ENCODE data around the gene KIF6.

GRCh38 chr6:39296745-39297640 is 428.2 kb downstream of the KIF6 start:
- TF ChIP-seq, protein P1, sequence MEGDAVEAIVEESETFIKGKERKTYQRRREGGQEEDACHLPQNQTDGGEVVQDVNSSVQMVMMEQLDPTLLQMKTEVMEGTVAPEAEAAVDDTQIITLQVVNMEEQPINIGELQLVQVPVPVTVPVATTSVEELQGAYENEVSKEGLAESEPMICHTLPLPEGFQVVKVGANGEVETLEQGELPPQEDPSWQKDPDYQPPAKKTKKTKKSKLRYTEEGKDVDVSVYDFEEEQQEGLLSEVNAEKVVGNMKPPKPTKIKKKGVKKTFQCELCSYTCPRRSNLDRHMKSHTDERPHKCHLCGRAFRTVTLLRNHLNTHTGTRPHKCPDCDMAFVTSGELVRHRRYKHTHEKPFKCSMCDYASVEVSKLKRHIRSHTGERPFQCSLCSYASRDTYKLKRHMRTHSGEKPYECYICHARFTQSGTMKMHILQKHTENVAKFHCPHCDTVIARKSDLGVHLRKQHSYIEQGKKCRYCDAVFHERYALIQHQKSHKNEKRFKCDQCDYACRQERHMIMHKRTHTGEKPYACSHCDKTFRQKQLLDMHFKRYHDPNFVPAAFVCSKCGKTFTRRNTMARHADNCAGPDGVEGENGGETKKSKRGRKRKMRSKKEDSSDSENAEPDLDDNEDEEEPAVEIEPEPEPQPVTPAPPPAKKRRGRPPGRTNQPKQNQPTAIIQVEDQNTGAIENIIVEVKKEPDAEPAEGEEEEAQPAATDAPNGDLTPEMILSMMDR (IDR thresholded peaks at IDR 0.05; ENCODE audit: insufficient read depth, low read length): no peak
- TF ChIP-seq POLR2AphosphoS5 (IDR thresholded peaks at IDR 0.05; ENCODE audit: low read depth) (no peak), GABPA (IDR thresholded peaks at IDR 0.05; ENCODE audit: low read depth) (no peak)
- TF ChIP-seq, protein P2, sequence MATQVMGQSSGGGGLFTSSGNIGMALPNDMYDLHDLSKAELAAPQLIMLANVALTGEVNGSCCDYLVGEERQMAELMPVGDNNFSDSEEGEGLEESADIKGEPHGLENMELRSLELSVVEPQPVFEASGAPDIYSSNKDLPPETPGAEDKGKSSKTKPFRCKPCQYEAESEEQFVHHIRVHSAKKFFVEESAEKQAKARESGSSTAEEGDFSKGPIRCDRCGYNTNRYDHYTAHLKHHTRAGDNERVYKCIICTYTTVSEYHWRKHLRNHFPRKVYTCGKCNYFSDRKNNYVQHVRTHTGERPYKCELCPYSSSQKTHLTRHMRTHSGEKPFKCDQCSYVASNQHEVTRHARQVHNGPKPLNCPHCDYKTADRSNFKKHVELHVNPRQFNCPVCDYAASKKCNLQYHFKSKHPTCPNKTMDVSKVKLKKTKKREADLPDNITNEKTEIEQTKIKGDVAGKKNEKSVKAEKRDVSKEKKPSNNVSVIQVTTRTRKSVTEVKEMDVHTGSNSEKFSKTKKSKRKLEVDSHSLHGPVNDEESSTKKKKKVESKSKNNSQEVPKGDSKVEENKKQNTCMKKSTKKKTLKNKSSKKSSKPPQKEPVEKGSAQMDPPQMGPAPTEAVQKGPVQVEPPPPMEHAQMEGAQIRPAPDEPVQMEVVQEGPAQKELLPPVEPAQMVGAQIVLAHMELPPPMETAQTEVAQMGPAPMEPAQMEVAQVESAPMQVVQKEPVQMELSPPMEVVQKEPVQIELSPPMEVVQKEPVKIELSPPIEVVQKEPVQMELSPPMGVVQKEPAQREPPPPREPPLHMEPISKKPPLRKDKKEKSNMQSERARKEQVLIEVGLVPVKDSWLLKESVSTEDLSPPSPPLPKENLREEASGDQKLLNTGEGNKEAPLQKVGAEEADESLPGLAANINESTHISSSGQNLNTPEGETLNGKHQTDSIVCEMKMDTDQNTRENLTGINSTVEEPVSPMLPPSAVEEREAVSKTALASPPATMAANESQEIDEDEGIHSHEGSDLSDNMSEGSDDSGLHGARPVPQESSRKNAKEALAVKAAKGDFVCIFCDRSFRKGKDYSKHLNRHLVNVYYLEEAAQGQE (IDR thresholded peaks at IDR 0.05; ENCODE audit: insufficient replicate concordance, low read depth): no peak
